Sigmoid colon (tissue), 3 donors: ENCODE measurements around the gene LMAN2L.

Experiments used
- POLR2A ChIP-seq, 2 donors: fragments of 450-650 bp; IDR thresholded peaks; one replicate each; pipeline ENCODE4 v1.6.1; 2016; ENCODE audit warnings: antibody characterized with exemption in 2 of 2, mild to moderate bottlenecking in 2 of 2, moderate library complexity in 2 of 2
- TF ChIP-seq, protein P1 (sequence below), 4 experiments: fragments of 450-650 bp in 3 of 4; fragments of 200-600 bp in 1 of 4; IDR thresholded peaks; one replicate each; pipeline ENCODE4 v1.5.1; 2016 to 2019; ENCODE audit warnings: antibody characterized with exemption in 4 of 4, mild to moderate bottlenecking in 3 of 4, moderate library complexity in 2 of 4

DNA sequence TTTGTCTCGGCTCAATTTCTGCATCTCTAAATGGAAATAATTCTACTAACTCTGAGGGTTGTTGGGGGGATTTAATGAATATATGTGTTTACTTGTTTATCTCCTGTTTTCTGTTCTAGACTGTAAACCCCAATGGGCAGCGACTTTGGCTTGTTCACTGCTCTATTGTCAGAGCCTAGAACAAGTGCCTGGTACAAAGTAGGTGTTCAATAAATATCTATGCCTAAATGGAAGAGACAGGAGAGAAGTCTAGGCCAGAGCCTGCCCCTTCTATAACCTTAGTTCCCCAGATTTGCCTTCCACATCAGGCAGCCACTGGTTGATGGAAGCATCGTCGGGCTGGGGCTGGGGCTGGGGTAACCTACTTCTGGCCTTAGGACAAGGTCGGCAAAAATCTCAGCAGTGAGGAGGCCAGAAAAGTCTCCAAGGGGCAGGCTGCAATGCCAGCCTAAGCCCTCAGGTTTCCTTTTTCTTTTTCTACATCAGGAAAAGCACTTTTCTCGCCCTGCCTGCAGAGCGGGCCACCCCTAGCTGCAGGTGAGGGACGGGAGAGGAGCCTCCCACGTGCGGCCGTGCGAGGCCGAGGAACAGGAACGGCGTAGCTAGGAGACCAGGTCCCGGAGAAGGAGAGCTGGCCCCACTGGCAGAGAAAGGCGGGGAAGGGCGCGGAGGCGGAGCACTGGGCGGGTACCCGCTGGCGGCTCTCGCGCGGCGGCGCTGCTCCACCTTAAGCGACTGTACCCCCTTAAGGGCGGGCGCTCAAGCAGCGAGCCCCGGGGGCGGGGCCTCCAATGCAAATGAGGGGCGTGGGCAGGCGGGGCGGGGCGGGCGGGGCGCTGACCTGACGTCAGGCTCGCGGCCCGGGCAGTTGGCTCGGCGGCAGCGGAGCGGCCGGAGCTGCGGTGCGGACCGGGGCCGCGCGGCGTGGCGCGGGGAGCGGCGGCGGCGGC is 20.4 kb upstream of the LMAN2L start, which contains the start of gene CNNM4:
- TF ChIP-seq, protein P1, sequence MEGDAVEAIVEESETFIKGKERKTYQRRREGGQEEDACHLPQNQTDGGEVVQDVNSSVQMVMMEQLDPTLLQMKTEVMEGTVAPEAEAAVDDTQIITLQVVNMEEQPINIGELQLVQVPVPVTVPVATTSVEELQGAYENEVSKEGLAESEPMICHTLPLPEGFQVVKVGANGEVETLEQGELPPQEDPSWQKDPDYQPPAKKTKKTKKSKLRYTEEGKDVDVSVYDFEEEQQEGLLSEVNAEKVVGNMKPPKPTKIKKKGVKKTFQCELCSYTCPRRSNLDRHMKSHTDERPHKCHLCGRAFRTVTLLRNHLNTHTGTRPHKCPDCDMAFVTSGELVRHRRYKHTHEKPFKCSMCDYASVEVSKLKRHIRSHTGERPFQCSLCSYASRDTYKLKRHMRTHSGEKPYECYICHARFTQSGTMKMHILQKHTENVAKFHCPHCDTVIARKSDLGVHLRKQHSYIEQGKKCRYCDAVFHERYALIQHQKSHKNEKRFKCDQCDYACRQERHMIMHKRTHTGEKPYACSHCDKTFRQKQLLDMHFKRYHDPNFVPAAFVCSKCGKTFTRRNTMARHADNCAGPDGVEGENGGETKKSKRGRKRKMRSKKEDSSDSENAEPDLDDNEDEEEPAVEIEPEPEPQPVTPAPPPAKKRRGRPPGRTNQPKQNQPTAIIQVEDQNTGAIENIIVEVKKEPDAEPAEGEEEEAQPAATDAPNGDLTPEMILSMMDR (IDR thresholded peaks at IDR 0.05) = peak in 2 of 4 experiments; percentile 16 to 34
- no peak for TF ChIP-seq POLR2A (IDR thresholded peaks at IDR 0.05)
